GM18507 (cell line): ENCODE measurements around the gene AP3D1.

Experiments used
- DNase-seq: peaks from one replicate; pipeline ENCODE4 v3.0.0; 2011; ENCODE audit warnings: low read depth; ENCODE audit not compliant: insufficient read length; ENCODE audit errors: extremely low spot score
- FAIRE-seq: peaks from 2 replicates; lab custom pipeline; 2011; peaks lifted over from hg19 to GRCh38; lab: Jason Lieb, UNC

The AP3D1 gene

GRCh38 chr19:2115324-2115723 is 36.0 kb downstream of the AP3D1 start:
- DNase-seq (no peak), FAIRE-seq (no peak)

GRCh38 chr19:2114821-2115220 is 36.5 kb downstream of the AP3D1 start:
- DNase-seq (no peak), FAIRE-seq (no peak)

GRCh38 chr19:2114218-2114617 is 37.1 kb downstream of the AP3D1 start:
- no peak for FAIRE-seq
- no peak for DNase-seq

GRCh38 chr19:2113439-2114211 is 37.7 kb downstream of the AP3D1 start:
- DNase-seq = no peak
- no peak for FAIRE-seq

GRCh38 chr19:2112516-2113320 is 38.6 kb downstream of the AP3D1 start:
- DNase-seq (no peak), FAIRE-seq (no peak)

- no peak for FAIRE-seq
These were observed 39.5 kb downstream of the AP3D1 start for GRCh38 chr19:2111886-2112285.

GRCh38 chr19:2111425-2111824 is 39.9 kb downstream of the AP3D1 start:
- FAIRE-seq (no peak), DNase-seq (no peak)

More at GRCh38 chr19:2111886-2112285, 39.5 kb downstream of the AP3D1 start:
- DNase-seq = no peak

GRCh38 chr19:2110822-2111221 is 40.5 kb downstream of the AP3D1 start:
- no peak for DNase-seq
- FAIRE-seq = no peak

GRCh38 chr19:2109046-2109864 is 42.1 kb downstream of the AP3D1 start:
- DNase-seq = no peak
- FAIRE-seq = no peak

- no peak for FAIRE-seq
- no peak for DNase-seq
These were observed 42.9 kb downstream of the AP3D1 start for GRCh38 chr19:2108251-2109016.

- DNase-seq (no peak), FAIRE-seq (no peak)
These were observed 48.2 kb downstream of the AP3D1 start for GRCh38 chr19:2103045-2103707.

- FAIRE-seq (no peak), DNase-seq (no peak)
These were observed 49.7 kb downstream of the AP3D1 start for GRCh38 chr19:2101417-2102335.

GRCh38 chr19:2100719-2101061 is 50.7 kb downstream of the AP3D1 start:
- DNase-seq = no peak
- no peak for FAIRE-seq

- no peak for FAIRE-seq
These were observed 51.2 kb downstream of the AP3D1 start for GRCh38 chr19:2099937-2100718.

GRCh38 chr19:2099054-2099501 is 52.3 kb downstream of the AP3D1 start:
- DNase-seq = no peak
- FAIRE-seq = no peak

More at GRCh38 chr19:2099937-2100718, 51.2 kb downstream of the AP3D1 start:
- DNase-seq = no peak

GRCh38 chr19:2097886-2098327 is 53.5 kb downstream of the AP3D1 start:
- FAIRE-seq = no peak
- DNase-seq = no peak
